ENCODE results near the gene TMEM132C. TPM values are rescaled to one million over a fixed set of nuclear protein-coding genes. Genes with fewer than 3 reads are reported as not detected.

TMEM132C gene
- total RNA-seq, 6 experiments from 2014 or later: not detected

GRCh38 chr12:128698301-128698972 is 431.5 kb downstream of the TMEM132C start:
- Mint-ChIP-seq H3K9me3 (peaks cover 60% of the 10 kb centered on the region), H3K27ac (no peak overlapping the region), H3K36me3 (ENCODE audit: low read depth) (no peaks in the 10 kb centered on the region; the same call in 1 of the 2 replicates), H3K4me3 (no peak overlapping the region), H3K4me1 (ENCODE audit: low read depth) (no peaks in the 10 kb centered on the region), H3K27me3 (ENCODE audit: insufficient read depth) (no peaks in the 10 kb centered on the region; the same call in 1 of the 2 replicates)
- TF ChIP-seq CTCF (IDR thresholded peaks at IDR 0.05): no peak
- DNase-seq: no peak

- Mint-ChIP-seq H3K36me3 (ENCODE audit: low read depth) (no peaks in the 10 kb centered on the region; the same call in 1 of the 2 replicates), H3K27ac (no peak overlapping the region), H3K9me3 (peaks cover 59% of the 10 kb centered on the region), H3K4me1 (ENCODE audit: low read depth) (no peaks in the 10 kb centered on the region), H3K27me3 (ENCODE audit: insufficient read depth) (peaks cover 3% of the 10 kb centered on the region; the same call in 1 of the 2 replicates), H3K4me3 (no peak overlapping the region)
- DNase-seq: no peak
- no peak for TF ChIP-seq CTCF (IDR thresholded peaks at IDR 0.05)
Observed at GRCh38 chr12:128699106-128699505, 432.1 kb downstream of the TMEM132C start.

- no peak overlapping the region for H3K27ac Mint-ChIP-seq
- H3K36me3 Mint-ChIP-seq (ENCODE audit: low read depth): no peaks in the 10 kb centered on the region; the same call in 1 of the 2 replicates
- peaks cover 68% of the 10 kb centered on the region for H3K9me3 Mint-ChIP-seq
- H3K4me3 Mint-ChIP-seq: no peak overlapping the region
- H3K27me3 Mint-ChIP-seq (ENCODE audit: insufficient read depth): peaks cover 3% of the 10 kb centered on the region; the same call in 1 of the 2 replicates
- H3K4me1 Mint-ChIP-seq (ENCODE audit: low read depth): no peaks in the 10 kb centered on the region
- no peak for TF ChIP-seq CTCF (IDR thresholded peaks at IDR 0.05)
- DNase-seq: no peak
Observed at GRCh38 chr12:128702371-128702770, 435.4 kb downstream of the TMEM132C start.

DNA sequence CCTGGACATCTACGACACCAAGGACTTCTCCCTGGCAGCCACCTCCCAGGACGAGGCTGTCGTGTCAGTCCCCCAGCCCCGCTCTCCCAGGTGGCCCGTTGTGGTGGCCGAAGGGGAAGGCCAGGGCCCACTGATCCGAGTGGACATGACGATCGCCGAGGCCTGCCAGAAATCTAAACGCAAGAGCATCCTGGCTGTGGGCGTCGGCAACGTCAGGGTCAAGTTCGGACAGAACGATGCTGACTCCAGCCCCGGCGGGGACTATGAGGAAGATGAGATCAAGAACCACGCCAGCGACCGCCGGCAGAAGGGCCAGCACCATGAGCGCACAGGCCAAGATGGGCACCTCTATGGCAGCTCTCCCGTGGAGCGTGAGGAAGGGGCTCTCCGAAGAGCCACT is 438.2 kb downstream of the TMEM132C start:
- no peak overlapping the region for H3K4me3 Mint-ChIP-seq
- H3K9me3 Mint-ChIP-seq: peaks cover 54% of the 10 kb centered on the region
- H3K27ac Mint-ChIP-seq: no peak overlapping the region
- no peak for TF ChIP-seq CTCF (IDR thresholded peaks at IDR 0.05)
- DNase-seq: no peak
- peaks cover 3% of the 10 kb centered on the region; the same call in 1 of the 2 replicates for H3K27me3 Mint-ChIP-seq (ENCODE audit: insufficient read depth)
- peaks cover 5% of the 10 kb centered on the region for H3K36me3 Mint-ChIP-seq (ENCODE audit: low read depth)
- H3K4me1 Mint-ChIP-seq (ENCODE audit: low read depth): no peaks in the 10 kb centered on the region

GRCh38 chr12:128707488-128707887 is 440.5 kb downstream of the TMEM132C start:
- no peak for DNase-seq
- peaks cover 54% of the 10 kb centered on the region for H3K9me3 Mint-ChIP-seq
- no peaks in the 10 kb centered on the region for H3K4me1 Mint-ChIP-seq (ENCODE audit: low read depth)
- H3K27me3 Mint-ChIP-seq (ENCODE audit: insufficient read depth): peaks cover 3% of the 10 kb centered on the region; the same call in 1 of the 2 replicates
- no peak overlapping the region for H3K27ac Mint-ChIP-seq
- peaks cover 5% of the 10 kb centered on the region for H3K36me3 Mint-ChIP-seq (ENCODE audit: low read depth)
- no peak for TF ChIP-seq CTCF (IDR thresholded peaks at IDR 0.05)
- no peak overlapping the region for H3K4me3 Mint-ChIP-seq

Data from HFFc6 (cell line).